Activated T-helper 1 cell treated with Interleukin-2 at 50 U/mL for 16 hours (primary cell): ENCODE measurements around the gene ARHGEF16.

Experiments
- DNase-seq: peaks from one replicate; pipeline ENCODE4 v3.0.0-alpha.2; 2020; ENCODE audit warnings: low read depth

Gene ARHGEF16

DNA sequence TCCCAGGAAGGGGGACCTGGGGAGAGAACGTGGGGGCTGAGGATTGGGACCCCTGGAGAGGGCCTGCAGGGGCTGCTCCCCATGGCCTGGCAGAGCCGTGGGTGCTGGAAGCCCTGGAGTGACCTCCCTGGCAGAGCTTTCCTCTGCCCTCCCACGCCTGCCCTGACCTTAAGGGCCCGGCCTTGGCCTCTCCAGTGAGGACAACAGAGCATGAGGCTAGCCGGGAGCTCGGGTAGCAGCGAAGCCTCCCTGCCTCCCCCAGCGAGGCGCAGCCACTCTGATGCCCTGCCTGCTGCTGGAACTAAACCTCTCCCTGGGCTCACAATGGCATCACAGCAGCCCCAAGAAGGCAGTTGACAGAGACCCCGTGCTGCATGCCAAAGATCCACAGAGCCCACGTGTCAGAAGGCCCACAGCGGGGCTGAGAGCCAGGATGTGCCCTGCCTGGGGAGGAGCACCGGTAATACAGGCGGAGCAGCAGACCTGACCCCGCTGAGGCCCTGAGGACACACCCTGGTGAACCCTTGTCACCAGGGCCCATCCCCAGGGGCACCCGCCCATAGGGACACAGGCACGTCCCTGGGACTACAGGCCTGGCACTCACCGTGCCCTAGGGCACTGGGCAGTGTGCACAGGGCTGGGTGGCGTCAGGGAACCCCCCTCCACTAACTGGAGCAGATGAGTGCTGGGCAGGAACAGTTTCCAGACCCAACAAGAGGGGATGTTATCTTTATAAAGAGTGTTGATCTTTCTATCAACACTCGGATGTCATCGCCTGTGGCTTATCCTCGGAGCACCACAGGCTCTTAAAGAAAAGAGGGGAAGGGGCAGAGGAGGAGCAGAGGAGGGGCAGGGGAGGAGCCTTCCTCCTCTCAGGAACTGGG lies 48.4 kb downstream of the ARHGEF16 start:
- DNase-seq, result no peak

DNA sequence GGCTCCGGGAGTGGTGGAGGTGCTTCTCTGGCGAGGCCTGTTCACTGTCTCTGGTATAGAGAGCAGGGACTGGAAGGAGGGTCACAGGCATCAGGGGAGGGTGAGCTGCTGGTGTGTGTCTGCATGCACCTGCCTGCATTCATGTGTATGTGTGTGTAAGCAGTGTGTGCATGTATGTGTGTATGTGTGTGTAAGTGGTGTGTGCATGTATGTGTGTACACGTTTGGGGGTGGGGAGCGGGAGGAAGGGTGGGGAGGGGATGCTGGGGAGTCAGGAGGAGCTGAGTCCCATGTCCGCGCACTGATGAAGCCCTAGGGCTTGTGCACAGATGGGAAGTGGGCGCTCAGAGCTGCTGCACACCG lies 49.0 kb downstream of the ARHGEF16 start:
- no peak for DNase-seq

DNA sequence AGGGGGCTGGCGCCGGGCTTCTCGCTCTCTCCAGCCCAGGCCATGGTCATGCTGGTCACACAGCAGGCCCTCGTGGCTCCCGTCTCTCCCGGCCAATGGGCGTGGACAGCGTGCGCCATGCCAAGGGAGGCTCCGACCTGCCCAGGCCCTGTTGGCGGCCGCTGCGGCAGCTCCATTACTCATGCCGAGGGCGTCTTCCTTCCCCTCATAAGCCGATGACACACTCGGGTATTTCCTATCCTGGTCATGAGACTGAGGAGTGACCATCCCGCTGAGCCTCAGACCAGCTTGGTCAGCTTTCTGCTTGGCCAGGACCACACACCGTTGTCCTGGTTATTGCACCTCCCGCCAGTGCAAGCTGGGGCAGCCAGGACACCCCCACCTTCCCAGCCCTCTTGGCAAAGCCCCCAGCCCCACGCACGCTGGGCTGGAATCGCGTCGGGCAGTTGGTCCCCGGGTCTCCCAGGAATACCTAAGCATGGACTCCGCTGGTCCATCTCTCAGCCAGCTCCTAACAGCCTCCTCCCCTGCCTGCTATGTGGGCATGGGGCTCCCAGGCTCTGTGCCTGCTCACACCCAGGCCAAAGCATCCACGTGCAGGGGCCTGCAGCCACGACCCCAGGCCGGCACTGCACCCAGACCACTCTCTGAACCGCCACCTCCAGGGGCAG lies 49.8 kb downstream of the ARHGEF16 start:
- no peak for DNase-seq

DNA sequence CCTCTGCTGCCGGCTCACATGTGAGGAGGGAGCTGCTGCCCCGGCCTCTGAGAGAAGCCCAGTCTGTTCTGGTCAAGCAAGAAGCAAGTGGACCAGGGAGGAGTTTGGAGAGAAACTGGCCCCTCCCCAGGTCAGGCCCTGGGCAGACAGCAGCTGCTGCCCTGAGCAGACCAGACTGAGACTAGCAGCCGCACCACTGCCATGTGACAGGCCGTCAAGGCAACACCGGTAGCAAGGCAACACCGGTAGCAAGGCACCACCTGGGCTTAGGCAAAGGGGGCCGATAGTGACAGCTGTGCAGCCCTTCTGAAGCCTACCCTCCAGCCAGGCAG lies 50.3 kb downstream of the ARHGEF16 start:
- no peak for DNase-seq

DNA sequence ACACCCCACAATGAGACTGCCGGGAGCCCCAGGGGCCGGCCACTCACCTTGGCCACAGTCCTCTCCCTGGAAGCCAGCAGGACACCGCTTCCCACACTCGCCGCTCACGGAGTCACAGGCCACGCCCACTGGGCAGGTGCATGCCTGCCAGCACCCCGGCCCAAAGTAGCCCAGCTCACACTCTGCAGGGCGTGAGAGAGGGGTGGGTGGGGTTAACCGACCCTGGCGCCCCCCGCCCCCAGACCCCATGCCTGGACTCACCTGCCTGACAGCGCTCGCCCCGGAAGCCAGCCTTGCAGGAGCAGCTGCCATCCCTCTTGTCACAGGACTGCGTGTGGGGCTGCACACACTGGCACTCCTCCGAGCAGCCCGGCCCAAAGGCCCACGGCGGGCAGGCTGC lies 50.7 kb downstream of the ARHGEF16 start:
- no peak for DNase-seq

DNA sequence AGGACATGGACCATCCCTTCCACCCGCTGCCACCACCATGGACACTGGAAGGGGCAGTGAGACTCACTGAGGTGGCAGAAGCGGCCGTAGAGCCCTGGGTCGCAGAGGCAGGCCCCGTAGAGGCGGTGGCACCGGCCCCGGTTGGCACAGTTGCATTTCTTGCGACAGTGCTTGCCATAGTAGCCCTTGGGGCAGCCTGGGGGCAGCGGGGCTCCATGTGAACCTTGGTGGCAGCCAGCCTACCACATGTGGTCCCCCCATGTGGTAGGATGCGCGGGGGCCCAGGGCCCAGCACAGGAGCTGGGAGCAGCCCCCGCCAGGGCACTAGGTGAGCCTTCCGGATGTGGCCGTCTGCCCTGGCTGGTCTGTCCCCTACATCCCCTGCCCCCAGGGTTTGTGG lies 51.6 kb downstream of the ARHGEF16 start:
- DNase-seq, result no peak

DNA sequence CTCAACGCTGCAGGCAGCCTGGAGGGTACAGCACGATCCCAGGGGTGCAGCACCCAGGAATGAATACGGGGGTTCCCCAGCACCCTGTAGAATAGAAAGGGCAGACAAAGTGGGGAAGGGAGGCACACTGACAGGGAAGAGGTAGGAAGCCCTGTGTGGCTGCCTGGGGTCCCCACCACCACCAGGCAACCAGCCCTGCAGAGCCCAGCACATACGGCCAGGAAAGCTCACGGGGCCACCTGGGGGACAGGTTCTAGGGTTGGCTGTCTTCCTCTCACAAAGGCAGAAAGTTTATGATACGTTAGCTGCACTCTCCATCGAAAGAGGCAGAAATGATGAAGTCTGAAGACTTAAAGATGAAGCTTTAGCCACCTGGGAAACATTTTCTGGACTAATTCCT lies 52.5 kb downstream of the ARHGEF16 start:
- DNase-seq, result no peak

DNA sequence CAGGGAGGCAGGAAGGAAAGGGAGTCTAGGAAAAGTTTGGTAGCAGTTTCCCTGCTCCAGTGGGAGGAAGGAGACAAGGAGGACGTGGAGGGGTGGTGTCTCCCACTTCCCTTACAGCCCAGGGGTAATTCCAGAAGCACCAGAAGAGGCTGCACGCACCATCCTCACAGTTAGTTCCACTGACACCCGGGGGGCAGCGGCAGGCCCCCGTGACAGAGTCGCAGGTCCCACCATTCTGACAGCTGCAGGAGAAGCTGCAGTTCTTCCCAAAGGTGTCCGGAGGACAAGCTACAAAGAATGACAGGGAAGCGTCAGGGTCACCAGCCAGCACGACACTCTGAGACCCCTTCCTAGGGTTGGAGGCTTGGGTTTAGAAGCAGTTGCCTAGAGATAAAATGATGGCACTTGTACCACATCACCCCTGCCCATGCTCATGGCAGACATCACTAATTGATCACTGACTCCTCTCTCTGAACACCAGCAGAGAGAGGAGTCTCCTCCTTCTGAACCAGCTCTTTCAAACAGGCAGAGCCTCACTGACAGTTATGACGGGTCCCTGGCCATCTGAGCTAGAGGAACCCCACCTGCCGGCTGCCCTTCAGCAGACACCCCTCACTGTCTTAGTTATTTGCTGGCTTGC lies 53.3 kb downstream of the ARHGEF16 start:
- DNase-seq, result no peak

DNA sequence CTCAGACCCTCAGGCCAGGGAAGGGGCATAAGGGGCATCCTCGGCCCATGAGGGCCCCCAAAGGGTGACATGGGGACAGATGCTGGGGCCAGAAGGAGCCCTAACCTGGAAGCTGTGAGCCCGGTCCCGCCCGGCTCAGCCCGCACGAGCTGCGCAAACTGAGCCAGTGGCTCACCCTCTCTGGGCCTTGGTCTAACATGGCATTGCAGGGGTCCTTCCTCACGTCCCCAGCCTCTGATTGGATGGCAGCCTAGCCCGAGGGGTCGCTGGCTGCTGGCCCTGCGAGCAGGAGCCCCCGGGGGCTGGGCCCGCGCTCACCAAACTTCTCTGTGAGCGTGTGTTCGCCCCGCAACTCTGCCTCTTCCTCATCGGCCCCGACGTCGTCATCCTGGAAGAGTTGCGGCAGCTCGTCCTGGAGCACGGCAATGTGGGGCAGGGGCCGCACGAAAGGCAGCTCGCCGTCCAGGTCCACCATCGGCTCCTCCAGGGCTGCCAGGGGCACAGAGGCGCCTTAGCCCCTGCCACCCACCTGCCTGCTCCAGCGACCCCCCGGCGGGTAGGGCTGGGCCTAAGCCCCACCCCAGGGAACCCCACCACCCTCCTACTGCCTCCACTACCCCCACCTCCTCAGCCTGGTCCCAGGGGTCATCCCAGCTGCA lies 54.4 kb downstream of the ARHGEF16 start:
- no peak for DNase-seq

DNA sequence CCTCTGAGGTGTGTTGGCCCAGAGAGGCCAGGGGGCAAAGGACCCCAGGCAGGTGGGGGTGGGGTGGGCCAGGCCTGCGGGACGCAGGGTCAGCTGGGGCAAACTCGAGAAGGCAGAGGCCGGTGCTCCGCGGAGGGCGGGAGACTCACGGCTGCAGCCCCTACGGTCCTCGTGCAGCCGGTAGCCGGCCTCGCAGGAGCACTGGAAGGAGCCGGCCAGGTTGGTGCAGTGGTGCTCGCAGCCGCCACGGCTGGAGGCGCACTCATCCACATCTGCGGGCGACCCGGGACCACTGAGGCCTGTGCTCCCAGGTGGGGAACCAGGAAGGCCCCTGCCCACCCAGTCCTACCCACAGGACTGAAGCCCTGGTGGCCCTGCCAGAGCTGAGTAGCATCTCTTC lies 55.3 kb downstream of the ARHGEF16 start:
- DNase-seq, result no peak

DNA sequence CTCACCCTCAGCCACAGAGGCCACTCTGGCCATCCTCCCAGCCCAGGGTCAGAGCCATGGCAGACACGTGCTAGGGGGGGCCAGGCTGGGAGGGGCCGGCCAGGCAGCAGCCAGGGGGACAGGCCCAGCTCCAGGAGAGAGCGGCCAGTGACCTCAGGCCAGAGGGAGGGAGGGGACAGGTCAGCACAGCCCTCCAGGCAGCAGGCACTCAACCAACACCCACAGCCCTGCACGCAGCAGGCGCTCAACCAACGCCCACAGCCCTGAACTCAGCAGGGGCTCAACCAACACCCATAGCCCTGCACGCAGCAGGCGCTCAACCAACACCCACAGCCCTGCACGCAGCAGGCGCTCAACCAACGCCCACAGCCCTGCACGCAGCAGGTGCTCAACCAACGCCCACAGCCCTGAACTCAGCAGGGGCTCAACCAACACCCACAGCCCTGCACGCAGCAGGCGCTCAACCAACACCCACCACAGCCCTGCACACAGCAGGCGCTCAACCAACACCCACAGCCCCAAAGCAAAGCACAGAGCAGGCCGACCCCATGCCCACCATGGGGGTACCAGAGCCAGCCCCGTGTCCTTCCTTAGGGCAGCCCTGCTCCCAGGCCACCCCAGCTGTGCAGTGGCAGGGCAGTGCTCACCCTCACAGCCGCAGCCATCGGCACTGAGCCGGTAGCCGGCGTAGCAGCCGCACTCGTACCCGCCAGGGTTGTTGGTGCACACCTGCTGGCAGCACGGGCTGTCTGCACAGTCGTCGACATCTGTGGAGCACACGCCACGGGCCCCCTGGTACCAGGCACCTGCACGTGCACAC lies 55.9 kb downstream of the ARHGEF16 start:
- DNase-seq, result no peak

DNA sequence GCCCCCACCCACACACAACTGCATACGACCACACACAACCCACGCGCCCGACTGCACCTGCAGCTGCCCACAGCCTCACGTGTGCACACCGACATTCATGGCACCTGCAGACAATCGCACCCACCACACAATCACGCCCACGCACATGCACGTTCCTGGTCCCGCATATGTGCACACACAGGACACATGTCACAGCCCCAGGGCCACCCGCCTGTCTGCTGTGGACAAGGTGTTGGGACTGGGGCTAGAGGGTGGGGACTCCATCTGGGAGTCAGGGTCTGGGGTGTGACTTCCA lies 56.4 kb downstream of the ARHGEF16 start:
- no peak for DNase-seq

DNA sequence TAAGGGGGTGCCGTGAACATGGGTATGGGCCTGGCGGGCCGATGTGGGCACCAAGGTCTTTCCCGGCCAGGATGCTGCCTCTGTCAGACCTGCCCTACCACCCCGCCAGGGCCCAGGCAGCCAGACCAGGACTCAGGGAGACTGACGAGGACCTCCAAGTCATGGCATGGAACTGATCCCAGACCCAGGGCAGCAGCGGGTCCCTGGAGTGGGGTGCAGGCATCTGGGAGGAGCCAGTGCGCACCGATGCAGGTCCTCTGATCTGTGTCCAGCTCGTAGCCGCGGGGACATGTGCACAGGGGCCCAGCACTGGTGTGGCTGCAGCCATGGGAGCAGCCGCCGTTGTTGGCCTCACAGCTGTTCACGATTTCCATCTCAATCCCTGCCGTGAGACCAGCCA lies 56.8 kb downstream of the ARHGEF16 start:
- DNase-seq, result no peak

DNA sequence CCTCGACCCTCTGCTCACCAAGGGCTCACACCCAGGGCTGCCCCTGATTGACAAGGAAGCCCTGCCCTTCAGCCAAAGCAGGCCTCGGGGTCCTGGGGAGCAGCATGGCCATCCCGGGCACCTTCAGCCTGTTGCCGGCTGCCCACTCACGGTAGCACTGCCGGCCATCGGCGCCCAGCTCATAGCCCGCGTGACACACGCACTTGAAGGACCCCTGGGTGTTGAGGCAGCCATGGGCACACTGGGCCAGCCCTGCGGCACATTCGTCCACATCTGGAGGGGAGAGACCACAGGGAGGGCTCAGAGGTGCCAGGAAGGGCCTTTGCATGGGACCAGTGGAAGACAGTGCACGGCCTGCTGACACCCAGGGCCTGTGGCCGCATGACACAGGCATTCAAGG lies 57.4 kb downstream of the ARHGEF16 start:
- no peak for DNase-seq

DNA sequence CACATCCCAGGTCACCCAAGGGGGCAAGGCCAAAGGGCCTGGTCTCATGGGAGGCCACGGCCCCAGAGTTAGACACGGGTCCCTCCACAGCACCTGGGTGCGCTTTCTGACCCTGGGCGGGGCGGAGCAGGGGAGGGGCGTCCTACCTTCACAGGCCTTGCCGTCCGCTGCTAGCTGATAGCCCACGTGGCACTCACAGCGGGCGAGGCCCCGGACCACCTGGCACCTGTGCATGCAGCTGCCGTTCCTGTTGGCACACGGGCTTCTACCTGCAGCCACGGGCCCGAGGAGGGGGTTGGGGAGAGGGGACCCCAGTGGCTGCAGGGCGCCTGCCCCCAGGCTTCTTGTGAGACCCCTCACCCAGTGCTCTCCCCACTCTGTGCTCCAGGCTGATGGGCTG lies 59.9 kb downstream of the ARHGEF16 start:
- no peak for DNase-seq

DNA sequence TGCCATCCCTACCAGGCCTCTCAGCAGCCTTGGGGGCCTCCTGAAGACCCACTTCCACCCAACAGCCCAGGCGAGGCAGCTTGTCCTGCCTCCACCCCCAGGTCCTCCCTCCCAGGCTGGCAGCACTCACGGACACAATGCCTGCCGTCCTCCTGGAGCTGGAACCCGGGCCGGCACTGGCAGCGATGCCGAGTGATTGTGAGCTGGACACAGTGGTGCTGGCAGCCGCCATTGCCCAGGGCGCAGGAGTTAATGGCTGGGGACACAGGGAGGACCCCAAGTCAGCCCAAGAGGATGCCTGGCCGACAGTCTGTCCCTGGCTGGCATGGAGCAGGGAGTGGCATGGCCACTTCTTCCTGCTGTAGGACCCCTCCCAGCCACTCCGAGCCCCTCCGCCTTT lies 60.8 kb downstream of the ARHGEF16 start:
- DNase-seq, result no peak

DNA sequence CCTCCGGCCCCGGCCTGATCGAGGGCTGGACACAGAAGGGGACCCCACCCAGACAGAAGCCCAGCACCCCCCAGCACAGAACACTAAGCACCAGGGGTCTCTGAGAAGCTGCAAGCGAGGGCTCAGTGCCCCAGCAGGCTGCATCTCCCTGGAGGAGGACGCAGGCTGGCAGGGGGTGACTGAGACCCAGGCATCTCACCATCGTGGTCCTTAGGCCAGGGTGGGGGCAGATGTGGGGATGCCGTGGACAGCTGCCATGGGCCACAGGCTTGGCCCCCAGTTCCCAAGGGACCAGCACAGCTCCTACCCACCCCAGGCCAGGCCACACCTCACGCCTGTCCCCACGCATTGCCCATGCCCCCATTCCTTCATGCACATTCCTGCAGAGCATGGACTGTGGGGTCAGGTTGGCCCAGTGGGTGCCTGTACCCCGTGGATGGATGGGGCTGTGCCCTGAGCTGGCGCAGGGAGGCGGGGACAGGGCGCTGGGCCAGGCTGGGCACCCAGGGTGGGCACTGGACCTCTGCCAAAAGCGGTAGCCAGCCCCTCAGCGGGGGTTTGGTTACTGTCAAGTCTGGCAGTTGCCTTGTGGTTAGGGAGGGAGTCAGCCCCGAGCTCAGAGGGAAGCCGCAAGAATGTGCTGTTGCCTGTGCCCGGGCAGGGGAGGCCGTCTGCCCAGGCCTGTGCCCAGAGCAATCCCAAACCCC lies 61.5 kb downstream of the ARHGEF16 start:
- no peak for DNase-seq

DNA sequence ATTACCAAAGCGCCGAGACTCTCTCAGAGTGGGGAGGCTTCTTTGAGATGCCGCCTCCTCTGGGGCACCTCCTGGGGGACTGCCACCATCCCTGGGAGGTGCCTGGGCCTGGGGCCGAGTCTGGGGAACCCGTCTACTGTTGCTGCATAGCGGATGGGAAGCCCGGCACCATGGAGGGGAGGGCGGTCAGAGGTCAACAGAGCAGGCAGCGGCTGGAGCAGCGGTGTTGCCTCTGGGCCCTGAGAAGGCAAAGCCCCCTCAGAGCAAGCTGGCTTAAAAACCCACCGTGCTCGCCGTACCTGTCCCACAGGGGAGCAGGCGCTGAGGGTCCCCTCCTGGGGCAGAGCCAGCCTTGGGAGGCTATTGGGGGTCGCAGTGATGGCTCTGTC lies 62.0 kb downstream of the ARHGEF16 start:
- no peak for DNase-seq

DNA sequence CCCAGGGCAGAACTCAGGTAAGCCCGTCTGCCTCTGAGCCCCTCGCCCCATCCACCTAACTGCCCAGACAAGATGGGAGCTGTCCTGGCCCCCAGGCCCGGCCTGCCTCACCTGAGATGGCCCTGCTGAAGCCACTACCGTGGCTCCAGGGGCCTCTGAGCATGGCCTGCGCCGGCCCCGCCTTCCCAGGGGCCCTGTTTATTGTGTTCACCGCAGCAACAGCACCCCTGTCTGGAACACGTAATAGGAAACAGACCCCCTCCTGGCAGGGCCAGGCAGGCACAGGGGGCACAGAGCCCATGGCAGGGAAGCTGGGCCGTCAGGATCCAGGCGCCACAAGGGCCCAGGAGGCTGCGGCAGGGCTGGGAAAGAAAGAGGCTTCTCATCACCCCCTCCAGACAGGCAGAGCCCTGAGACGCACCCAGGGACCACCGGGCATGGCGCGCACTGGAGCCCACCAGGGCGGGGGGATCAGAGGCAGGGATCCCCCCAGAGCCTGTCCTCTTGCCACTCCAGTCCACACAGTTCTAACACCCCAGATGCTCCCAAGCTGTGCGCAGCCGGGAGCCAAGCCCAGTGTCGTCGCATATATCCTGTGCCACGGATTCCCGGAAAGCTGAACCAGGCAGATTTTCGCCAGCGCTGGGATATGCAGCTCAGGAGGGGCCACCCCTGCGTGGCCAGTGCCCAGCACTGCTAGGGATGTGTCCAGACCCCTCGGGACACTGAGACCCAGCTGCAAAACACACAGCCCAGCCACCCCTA lies 62.6 kb downstream of the ARHGEF16 start:
- DNase-seq, result no peak

DNA sequence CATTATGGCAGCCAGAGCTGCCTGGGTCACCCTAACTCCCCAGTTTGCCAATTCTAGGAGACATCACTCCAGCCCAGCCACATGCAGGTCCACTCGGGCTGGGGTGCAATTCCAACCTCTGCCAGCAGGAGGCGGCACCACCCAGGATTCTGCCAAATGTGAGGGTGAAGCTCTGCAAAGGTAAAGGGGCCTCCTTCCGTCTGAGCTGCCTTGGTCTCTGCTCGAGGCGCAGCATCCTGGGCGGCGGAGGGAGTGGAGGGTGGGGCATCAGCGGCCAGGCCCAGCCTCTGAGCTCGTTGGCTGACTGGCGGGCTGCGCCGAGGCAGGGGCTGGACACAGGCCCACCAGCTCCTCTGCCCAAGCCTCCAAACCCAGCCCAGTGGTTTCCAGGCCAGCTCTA lies 63.8 kb downstream of the ARHGEF16 start:
- DNase-seq, result no peak

DNA sequence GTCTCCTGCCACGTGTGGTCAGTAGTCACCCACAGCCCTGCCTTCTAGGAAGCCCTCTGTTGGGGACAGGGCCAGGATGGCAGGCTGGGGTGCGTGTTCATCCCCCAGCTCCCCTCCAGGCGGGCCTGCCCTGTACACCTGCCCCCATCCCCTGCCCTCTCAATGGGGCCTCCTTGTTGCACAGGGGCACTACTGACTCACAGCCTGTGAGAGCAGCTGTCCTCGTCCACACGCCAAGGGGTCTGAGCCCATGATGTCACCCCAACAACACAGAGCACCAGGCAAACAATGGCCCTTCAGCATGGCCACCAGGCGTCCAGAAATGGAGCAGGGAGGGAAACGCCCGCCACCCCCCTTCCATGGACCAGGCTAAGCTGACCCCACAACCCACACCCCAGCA lies 64.3 kb downstream of the ARHGEF16 start:
- DNase-seq, result no peak
